ENCODE measurements around the gene NUBP2. TPM values are rescaled to one million over a fixed set of nuclear protein-coding genes. Genes with fewer than 3 reads are reported as not detected.
"Not testable (repeated sequence)": the region's sequence is repeated elsewhere in the genome, so short reads cannot be mapped to it uniquely, and the experiment has no call there.

Gene NUBP2
- total RNA-seq, 1 experiment from 2014 or later = 35.9 TPM

DNA sequence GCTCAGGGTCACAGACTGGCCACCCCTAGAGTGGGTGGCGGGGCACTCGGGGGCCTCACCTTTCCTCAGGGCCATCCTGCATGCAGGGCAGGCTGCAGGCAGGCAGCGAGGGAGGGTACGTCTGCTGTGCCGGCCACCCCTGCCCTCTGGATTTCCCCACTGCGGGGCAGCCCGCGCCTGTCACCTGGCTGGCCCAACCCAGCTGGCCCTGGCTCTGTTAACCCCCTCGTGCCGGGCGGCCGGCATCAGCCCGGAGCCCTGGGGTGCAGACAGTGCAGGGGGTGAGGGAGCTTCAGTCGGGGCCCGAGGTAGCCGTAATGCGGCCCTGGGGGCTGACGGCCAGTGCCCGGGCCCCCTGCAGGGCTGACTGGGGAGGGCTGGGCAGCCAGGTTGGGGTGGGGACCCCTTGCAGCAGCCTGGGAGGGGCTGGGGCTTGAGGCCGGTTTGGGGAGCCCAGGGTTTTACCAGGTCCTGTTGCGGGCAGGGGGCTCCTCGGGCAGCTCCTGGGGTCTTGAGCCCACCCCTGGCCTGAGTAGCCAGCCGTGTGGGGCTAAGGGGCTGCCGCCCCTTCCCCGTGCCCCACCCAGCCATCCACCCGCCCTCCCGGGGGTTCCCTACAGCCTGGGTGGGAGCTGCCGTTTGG lies 10.9 kb downstream of the NUBP2 start, which contains the start of gene IGFALS:
TSS of gene IGFALS (minus strand) at position 128 of the 643 bp plus-strand sequence. CDS start at position 75, 53 bp downstream.
- Histone ChIP-seq H3K4me3 (ENCODE audit: low read length) (no peak within 1 kb of the TSS), H3K4me1 (ENCODE audit: low read length) (no peaks in the 10 kb centered on the region), H3K4me2 (ENCODE audit: low read depth, low read length, poor library complexity, severe bottlenecking) (no peak within 1 kb of the TSS), H4K20me1 (ENCODE audit: insufficient read depth, low read depth, low read length) (no peaks in the 10 kb centered on the region), H3K9me2 (replicated peaks; ENCODE audit: insufficient read depth, low read length) (no peaks in the 10 kb centered on the region), H3K79me2 (ENCODE audit: low read length) (no peaks in the 10 kb centered on the region), H3K27me3 (ENCODE audit: low read length) (no peaks in the 10 kb centered on the region), H2AFZ (ENCODE audit: low read length) (no peak within 1 kb of the TSS), H3K9me3 (ENCODE audit: low read length) (no peaks in the 10 kb centered on the region), H3K27ac (ENCODE audit: low read length) (no peak within 1 kb of the TSS), H3K9ac (ENCODE audit: low read length) (no peak within 1 kb of the TSS), H3K36me3 (ENCODE audit: insufficient read depth, low read length) (no peaks in the 10 kb centered on the region)
- DNase-seq = no peak

DNA sequence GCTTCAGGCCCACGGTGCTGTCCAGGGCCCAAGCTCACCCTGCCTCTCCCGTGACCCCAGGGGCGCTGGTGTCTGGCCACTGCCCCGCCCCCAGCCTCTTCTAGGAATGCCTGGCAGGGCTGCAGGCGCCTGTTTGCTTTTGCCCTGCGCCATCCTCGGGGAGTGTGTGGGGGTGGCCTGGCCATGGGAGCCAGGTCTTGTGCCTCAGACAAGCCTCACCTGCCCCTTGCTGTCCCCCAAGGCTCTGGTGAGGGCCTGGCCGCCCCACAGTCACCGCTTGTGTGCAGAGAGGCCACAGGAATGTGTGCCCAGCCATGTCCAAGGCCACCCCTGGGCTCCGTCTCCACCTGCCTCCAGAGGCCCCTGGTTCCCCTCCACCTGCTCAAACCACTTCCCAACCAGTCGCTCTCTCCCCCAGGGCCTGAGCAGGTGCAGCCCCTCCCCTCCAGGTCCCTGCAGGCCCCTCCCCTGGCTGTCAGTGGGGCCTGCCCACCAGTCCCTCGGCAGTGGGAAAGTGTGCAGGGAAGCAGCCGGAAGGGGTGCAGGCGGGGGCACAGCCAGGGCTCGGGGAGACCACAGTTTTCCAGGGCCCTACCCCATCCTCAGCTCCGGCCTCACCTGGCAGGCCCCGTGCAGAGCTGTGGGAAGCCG lies 11.6 kb downstream of the NUBP2 start:
- Histone ChIP-seq H3K36me3 (ENCODE audit: insufficient read depth, low read length) (no peaks in the 10 kb centered on the region), H3K27me3 (ENCODE audit: low read length) (no peaks in the 10 kb centered on the region), H2AFZ (ENCODE audit: low read length) (no peak overlapping the region), H3K79me2 (ENCODE audit: low read length) (no peaks in the 10 kb centered on the region), H3K9me2 (replicated peaks; ENCODE audit: insufficient read depth, low read length) (no peaks in the 10 kb centered on the region), H3K9me3 (ENCODE audit: low read length) (no peaks in the 10 kb centered on the region; the same call in 1 of the 2 replicates), H3K4me3 (ENCODE audit: low read length) (no peak overlapping the region), H4K20me1 (ENCODE audit: insufficient read depth, low read depth, low read length) (no peaks in the 10 kb centered on the region), H3K4me1 (ENCODE audit: low read length) (no peaks in the 10 kb centered on the region), H3K27ac (ENCODE audit: low read length) (no peak overlapping the region), H3K4me2 (ENCODE audit: low read depth, low read length, poor library complexity, severe bottlenecking) (no peak overlapping the region), H3K9ac (ENCODE audit: low read length) (no peak overlapping the region)
- DNase-seq = no peak

DNA sequence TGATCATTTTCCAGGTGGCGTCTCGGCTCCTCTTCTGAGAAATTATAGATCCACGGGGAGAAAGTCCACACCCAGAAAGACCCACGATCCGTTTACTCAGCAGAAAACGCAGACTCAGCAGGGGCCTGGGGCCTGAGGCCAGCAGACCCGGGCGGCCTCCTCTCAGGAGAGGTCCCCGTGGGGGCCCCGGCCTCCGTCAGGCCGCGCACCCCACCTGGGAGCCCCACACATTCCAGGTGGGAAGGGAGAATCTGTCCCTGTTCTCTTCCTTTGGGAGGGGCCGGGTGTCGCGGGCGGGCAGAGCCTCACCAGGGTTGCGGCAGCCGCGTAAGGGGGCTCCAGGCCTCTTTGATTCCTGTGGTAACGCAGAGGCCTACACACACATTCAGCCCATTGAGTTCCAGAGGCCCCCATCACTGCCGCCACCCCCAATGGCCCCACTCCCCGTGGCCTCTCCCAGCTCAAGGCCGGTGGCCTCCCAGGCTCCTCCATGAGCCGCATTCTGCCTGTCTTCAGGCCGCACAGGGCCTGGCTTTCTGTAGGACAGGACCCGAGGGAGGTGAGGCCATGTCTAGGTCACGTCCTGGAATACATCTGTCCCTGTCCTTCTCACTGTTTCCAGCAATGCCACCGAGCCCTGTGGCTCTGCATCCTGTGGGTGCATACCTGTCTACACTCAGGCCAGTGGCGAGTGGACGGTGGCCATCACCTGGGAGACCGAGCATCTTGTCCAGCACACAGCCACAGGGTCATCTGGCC lies 12.3 kb downstream of the NUBP2 start:
- H4K20me1 ChIP-seq (ENCODE audit: insufficient read depth, low read depth, low read length) = no peaks in the 10 kb centered on the region
- no peaks in the 10 kb centered on the region for H3K36me3 ChIP-seq (ENCODE audit: insufficient read depth, low read length)
- H3K4me3 ChIP-seq (ENCODE audit: low read length) = no peak overlapping the region
- H3K4me2 ChIP-seq (ENCODE audit: low read depth, low read length, poor library complexity, severe bottlenecking) = no peak overlapping the region
- no peak for DNase-seq
- no peaks in the 10 kb centered on the region for H3K9me2 ChIP-seq (replicated peaks; ENCODE audit: insufficient read depth, low read length)
- H3K27ac ChIP-seq (ENCODE audit: low read length) = no peak overlapping the region
- peaks cover 3% of the 10 kb centered on the region; the same call in 1 of the 2 replicates for H3K9me3 ChIP-seq (ENCODE audit: low read length)
- no peak overlapping the region for H2AFZ ChIP-seq (ENCODE audit: low read length)
- H3K9ac ChIP-seq (ENCODE audit: low read length) = no peak overlapping the region
- no peaks in the 10 kb centered on the region for H3K79me2 ChIP-seq (ENCODE audit: low read length)
- H3K27me3 ChIP-seq (ENCODE audit: low read length) = no peaks in the 10 kb centered on the region
- H3K4me1 ChIP-seq (ENCODE audit: low read length) = no peaks in the 10 kb centered on the region

DNA sequence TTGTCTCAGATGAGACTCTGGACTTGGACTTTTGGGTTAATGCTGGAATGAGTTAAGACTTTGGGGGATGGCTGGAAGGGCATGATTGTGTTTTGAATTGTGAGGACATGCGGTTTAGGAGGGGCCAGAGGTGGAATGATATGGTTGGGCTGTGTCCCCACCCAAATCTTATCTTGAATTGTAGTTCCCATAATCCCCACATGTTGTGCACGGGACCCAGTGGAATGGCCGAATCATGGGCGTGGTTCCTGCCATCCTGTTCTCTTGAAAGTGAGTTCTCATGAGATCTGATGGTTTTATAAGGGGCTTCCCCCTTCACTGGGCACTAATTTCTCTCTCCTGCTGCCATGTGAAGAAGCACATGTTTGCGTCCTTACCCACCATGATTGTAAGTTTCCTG lies 16.5 kb downstream of the NUBP2 start:
- not testable (repeated sequence) for H2AFZ ChIP-seq (ENCODE audit: low read length); H3K36me3 ChIP-seq (ENCODE audit: insufficient read depth, low read length); DNase-seq; H3K4me3 ChIP-seq (ENCODE audit: low read length); H3K4me1 ChIP-seq (ENCODE audit: low read length); H4K20me1 ChIP-seq (ENCODE audit: insufficient read depth, low read depth, low read length); H3K27me3 ChIP-seq (ENCODE audit: low read length); H3K27ac ChIP-seq (ENCODE audit: low read length); H3K9ac ChIP-seq (ENCODE audit: low read length); H3K79me2 ChIP-seq (ENCODE audit: low read length); H3K4me2 ChIP-seq (ENCODE audit: low read depth, low read length, poor library complexity, severe bottlenecking); H3K9me2 ChIP-seq (replicated peaks; ENCODE audit: insufficient read depth, low read length); H3K9me3 ChIP-seq (ENCODE audit: low read length)

DNA sequence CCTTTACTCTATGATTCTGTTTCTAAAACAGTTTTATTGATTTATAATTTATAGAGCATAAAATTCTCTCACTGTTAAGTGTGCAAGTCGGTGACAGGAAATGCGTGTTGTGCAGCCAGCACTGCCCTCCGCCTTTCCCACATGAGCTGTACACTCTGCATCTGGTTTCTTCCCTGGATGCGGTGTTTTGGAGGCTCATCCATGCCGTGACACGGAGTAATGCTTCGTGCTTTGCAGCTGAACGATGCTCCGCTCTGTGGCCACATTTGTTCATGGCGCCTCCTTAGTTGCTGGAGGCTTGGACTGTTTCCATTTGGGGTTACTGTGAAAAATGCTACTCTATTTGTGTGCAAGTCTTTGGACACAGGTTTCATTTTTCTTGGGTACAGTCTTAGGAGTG lies 17.9 kb downstream of the NUBP2 start:
- Histone ChIP-seq H3K27me3 (ENCODE audit: low read length) (no peaks in the 10 kb centered on the region), H3K9me2 (replicated peaks; ENCODE audit: insufficient read depth, low read length) (no peaks in the 10 kb centered on the region), H3K36me3 (ENCODE audit: insufficient read depth, low read length) (no peaks in the 10 kb centered on the region), H4K20me1 (ENCODE audit: insufficient read depth, low read depth, low read length) (no peaks in the 10 kb centered on the region), H3K79me2 (ENCODE audit: low read length) (no peaks in the 10 kb centered on the region), H3K27ac (ENCODE audit: low read length) (no peak overlapping the region), H2AFZ (ENCODE audit: low read length) (no peak overlapping the region), H3K4me3 (ENCODE audit: low read length) (no peak overlapping the region), H3K4me2 (ENCODE audit: low read depth, low read length, poor library complexity, severe bottlenecking) (no peak overlapping the region), H3K4me1 (ENCODE audit: low read length) (no peaks in the 10 kb centered on the region), H3K9ac (ENCODE audit: low read length) (no peak overlapping the region), H3K9me3 (ENCODE audit: low read length) (peaks cover 3% of the 10 kb centered on the region; the same call in 1 of the 2 replicates)
- DNase-seq = no peak

DNA sequence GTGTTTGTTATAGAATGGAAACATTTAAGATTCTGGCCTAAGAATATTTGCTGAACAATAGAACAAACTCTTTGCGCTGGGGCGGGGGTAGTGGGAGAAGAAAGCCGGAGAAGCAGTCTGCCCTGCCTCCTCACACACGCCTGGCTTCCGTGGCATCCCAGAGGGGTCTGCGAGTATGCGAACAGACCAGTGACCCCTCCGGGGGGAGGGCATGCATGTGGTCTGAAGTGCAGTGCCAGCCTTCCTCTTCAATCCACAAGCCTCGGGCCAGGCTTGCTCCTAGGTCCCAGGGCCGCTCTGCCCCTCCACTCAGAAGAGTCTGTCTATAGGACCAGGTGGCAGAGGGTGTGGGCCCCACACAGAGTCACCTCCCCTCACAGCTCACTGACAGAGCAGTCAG lies 24.9 kb downstream of the NUBP2 start:
- Histone ChIP-seq H3K4me3 (ENCODE audit: low read length) (no peak overlapping the region), H3K9ac (ENCODE audit: low read length) (no peak overlapping the region), H3K36me3 (ENCODE audit: insufficient read depth, low read length) (no peaks in the 10 kb centered on the region), H3K9me2 (replicated peaks; ENCODE audit: insufficient read depth, low read length) (no peaks in the 10 kb centered on the region), H2AFZ (ENCODE audit: low read length) (no peak overlapping the region), H4K20me1 (ENCODE audit: insufficient read depth, low read depth, low read length) (no peaks in the 10 kb centered on the region), H3K79me2 (ENCODE audit: low read length) (no peaks in the 10 kb centered on the region), H3K4me2 (ENCODE audit: low read depth, low read length, poor library complexity, severe bottlenecking) (no peak overlapping the region), H3K27ac (ENCODE audit: low read length) (no peak overlapping the region), H3K4me1 (ENCODE audit: low read length) (no peaks in the 10 kb centered on the region), H3K9me3 (ENCODE audit: low read length) (no peaks in the 10 kb centered on the region), H3K27me3 (ENCODE audit: low read length) (no peaks in the 10 kb centered on the region)
- DNase-seq = no peak

DNA sequence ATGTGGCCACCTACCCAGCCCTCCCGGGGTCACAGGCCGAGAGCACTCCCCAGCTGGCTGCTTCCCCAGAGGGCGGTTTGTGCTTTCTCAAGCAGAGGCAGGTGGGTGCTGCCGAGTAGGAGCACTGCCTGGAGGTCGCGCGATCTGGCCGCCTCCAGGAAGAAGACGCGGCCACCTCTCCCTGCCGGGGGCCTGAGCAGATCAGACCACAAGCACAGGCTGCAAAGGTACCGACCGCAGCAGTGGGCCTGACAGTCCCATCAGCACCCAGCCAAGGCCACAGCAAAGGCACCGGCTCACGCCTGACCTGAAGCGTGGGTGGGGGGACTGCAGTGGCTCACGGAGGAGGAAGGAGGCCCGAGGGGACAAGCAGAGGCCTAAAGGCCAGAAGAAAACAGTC lies 25.9 kb downstream of the NUBP2 start:
- Histone ChIP-seq H3K36me3 (ENCODE audit: insufficient read depth, low read length) (no peaks in the 10 kb centered on the region; the same call in 1 of the 2 replicates), H2AFZ (ENCODE audit: low read length) (no peak overlapping the region), H3K9ac (ENCODE audit: low read length) (no peak overlapping the region), H3K4me2 (ENCODE audit: low read depth, low read length, poor library complexity, severe bottlenecking) (no peak overlapping the region), H3K27me3 (ENCODE audit: low read length) (no peaks in the 10 kb centered on the region), H3K79me2 (ENCODE audit: low read length) (no peaks in the 10 kb centered on the region), H3K4me3 (ENCODE audit: low read length) (no peak overlapping the region), H3K4me1 (ENCODE audit: low read length) (no peaks in the 10 kb centered on the region), H3K27ac (ENCODE audit: low read length) (no peak overlapping the region), H3K9me3 (ENCODE audit: low read length) (no peaks in the 10 kb centered on the region), H3K9me2 (replicated peaks; ENCODE audit: insufficient read depth, low read length) (no peaks in the 10 kb centered on the region), H4K20me1 (ENCODE audit: insufficient read depth, low read depth, low read length) (no peaks in the 10 kb centered on the region)
- DNase-seq = no peak

DNA sequence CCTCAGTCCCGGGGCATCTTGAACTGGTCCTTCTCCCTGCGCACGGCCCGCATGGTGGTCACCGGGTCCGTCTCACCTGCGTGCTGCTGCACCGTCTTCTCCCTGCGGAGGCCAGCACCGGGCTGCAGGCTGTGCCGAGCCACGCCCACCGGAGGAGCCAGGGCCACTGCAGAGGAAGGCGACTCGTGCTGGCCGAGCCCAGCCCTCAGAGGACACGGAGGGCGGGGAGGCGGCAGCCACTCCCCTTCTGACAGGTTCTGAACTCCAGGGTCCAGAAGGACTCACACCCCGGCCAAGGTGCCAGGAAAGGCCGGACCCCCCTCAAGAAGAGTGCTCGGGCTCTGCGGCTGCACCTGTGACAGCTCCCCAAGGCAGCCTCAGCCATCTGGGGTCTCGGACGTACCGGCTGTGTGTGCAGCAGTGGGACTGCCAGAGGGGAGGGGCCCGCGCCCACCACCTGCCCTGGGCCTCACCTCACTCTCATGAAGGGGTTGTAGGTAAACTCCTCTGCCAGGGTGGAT lies 26.6 kb downstream of the NUBP2 start:
- Histone ChIP-seq H3K9me2 (replicated peaks; ENCODE audit: insufficient read depth, low read length) (no peaks in the 10 kb centered on the region), H3K4me2 (ENCODE audit: low read depth, low read length, poor library complexity, severe bottlenecking) (no peak overlapping the region), H3K4me3 (ENCODE audit: low read length) (no peak overlapping the region), H3K9ac (ENCODE audit: low read length) (no peak overlapping the region), H2AFZ (ENCODE audit: low read length) (no peak overlapping the region), H3K9me3 (ENCODE audit: low read length) (no peaks in the 10 kb centered on the region), H4K20me1 (ENCODE audit: insufficient read depth, low read depth, low read length) (no peaks in the 10 kb centered on the region), H3K27ac (ENCODE audit: low read length) (no peak overlapping the region), H3K79me2 (ENCODE audit: low read length) (no peaks in the 10 kb centered on the region), H3K4me1 (ENCODE audit: low read length) (no peaks in the 10 kb centered on the region), H3K27me3 (ENCODE audit: low read length) (no peaks in the 10 kb centered on the region), H3K36me3 (ENCODE audit: insufficient read depth, low read length) (no peaks in the 10 kb centered on the region; the same call in 1 of the 2 replicates)
- no peak for DNase-seq
